NAMALWA (cell line): ENCODE measurements around the gene ZER1.
"Not testable (repeated sequence)": the region's sequence is repeated elsewhere in the genome, so short reads cannot be mapped to it uniquely, and the experiment has no call there.

Source experiments
- DNase-seq: peaks from one replicate; pipeline ENCODE4 v3.0.0-alpha.2; 2015; ENCODE audit warnings: low spot score

The ZER1 gene

DNA sequence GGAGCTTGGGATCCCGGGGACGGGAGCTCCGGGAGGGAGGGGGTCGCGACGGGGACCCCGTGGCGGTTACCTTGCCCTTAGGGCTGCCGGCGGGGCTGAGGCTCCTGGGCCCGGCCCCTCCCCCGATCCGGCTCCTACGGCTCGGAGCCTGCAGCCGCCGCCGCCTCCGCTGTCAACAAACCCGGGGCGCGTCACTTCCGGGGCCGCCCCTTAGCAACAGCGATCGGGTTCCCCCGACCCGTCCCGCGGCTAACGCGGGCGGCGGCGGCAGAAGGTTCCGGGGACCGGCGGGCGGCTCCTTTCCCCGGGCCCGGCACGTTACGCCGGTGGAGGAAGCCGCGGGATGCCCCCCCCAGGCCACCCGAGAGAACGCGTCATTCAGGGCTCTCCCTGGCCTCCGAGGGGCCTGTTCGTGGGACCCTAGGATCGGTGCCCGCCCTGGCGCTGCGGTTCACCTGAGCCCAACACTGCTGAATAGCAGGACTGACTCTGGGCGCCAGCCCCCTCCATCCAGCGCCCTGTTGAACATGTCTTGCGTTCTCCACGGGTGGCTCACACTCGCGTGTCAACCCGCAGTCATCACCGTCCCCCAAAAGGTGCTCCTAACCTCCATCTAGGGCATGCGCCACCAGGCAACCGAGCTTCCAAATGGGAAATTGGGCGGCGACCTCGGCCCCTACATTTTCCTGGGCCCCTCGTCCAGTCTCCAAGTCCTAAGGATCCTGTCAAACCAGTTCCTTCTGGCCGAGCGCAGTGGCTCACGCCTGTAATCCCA, at the start of gene ZER1:
TSS of gene ZER1 (minus strand) at position 183 of the 775 bp plus-strand sequence. CDS start 16,362 bp downstream, outside the sequence.
- peak; percentile 90 for DNase-seq

DNA sequence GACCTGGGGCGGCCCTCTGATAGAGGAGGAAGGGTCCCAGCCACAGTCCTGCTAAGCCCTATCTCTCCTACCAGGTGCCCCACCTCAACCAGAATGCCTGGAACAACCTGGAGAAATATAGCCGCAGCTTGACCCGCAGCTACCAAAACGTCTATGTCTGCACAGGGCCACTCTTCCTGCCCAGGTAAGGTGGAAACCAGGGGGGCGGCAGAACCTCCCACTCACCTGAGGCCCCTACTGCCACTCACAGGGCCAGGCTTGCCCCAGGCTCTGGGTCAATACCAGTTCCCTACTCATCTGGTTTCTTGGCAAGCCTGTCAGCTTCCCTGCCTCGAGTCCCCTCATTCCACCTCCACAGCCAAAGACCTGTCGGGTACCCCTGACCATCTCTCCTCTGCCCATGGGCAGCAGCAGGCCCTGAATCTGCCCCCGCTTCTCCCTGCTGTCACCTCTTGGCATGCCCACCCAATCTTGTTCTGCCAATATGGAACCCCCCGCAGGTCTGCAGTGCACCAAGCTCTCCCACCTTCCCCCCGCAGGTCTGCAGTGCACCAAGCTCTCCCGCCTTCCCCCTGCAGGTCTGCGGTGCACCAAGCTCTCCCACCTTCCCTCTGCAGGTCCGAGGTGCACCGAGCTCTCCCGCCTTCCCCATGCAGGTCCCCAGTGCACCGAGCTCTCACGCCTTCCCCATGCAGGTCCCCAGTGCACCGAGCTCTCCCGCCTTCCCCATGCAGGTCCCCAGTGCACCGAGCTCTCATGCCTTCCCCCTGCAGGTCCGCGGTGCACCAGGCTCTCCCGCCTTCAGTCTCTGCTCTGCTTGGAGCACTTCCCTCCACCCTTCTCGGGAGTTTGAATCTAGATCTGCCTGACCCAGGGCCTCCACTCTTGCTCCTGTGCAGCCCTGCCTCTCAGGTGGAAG, 49.2 kb upstream of the ZER1 start:
- DNase-seq = no peak

DNA sequence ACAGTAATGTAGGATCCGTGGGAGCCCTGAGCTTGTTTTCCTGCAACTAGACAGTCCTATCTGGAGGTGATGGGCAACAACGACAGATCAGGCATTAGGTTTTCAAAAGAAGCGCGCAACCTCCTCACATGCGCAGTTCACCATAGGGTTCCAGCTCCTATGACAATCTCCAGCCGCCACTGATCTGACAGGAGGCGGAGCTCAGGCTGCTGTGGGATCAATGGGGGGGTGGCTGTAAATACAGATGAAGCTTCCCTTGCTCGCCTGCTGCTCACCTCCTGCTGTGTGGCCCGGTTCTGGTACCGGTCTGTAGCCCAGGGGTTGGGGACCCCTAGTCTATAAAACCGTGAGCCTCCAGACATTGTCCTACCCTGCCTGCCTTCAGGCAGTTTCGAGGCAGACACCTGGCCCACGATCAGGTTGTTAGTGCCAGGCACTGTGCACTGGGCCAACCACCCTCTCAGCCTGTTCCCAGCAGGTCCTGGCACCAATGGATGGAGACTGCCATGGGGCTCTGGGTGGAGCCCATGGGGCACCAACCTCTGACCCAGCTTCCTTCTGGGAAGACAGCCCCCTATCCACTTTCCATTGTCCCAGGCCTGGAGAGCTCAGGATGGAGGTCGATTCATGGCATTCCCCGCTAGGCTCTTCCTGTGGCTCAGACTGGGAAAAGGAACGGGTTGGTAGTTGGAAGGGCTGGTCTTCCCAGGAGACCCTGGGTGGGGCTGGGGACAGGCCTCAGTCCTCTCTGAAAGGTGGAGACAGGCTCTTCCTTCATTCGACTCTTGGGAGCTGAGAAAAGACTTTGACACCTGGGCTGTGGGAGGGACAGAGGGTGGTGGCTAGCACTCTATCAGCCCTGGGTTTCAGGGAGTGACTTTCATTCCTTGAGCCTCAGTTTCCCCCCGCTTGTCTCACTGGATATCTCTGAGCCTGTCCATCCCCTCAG, 48.3 kb upstream of the ZER1 start:
- no peak for DNase-seq

DNA sequence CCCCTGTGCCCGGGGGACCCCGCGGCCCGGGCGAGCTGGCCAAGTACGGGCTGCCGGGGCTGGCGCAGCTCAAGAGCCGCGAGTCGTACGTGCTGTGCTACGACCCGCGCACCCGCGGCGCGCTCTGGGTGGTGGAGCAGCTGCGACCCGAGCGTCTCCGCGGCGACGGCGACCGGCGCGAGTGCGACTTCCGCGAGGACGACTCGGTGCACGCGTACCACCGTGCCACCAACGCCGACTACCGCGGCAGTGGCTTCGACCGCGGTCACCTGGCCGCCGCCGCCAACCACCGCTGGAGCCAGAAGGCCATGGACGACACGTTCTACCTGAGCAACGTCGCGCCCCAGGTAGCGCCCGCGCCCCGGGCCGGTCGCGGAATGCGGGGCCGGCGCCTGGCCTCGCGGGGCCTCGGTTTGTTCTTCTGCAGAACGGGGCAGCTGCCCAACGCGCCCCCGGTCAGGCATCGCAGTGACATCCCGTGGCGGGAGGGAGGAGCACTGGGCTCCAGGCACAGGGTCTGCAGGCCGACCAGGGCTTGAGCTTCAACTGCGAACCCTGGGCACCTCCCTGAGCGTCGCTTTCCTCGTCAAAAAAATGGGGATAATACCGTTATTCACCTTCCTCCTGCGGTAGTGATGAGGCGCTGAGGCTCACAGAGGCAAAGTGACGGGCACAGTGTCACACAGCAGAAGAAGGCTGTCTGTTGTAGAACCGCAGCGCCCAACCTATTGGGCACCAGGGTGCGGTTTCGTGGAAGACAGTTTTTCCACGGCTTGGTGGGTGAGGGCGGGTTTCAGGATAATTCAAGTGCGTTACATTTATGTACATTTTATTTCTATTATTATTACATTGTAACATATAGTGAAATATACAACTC, 47.4 kb upstream of the ZER1 start:
- DNase-seq = peak; percentile 55

DNA sequence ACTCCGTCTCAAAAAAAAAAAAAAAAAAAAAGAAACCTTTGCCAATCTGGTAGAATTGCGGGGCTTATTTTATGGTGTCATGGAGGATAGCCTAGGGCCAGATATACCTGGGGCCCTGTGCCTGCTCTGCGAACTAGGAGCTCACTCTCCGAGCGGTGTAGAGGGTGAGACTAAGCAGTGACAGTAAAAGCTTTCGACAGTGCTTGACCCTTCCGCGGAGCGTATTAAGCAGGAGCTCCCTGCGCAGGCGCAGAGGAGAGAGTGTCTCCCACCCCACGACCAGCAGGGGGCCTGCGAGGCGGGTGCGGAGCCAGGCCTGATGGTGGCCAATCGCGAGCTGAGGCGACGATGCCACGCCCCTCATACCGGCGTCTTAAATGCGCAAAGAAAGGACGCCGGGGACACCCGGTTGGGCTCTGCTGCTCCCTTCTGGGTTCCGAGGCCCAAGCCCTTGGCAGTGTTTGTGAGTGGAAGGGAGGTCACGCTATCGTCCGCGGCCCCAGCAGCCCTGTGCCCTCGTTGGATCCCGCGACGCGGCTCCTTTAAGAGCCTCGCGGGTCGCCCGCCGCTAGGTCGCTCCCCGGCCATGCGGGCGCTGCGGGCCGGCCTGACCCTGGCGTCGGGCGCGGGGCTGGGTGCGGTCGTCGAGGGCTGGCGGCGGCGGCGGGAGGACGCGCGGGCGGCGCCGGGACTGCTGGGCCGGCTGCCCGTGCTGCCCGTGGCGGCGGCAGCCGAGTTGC, 46.5 kb upstream of the ZER1 start, which contains the start of gene ENDOG:
TSS of gene ENDOG (plus strand) at position 402 of the 740 bp plus-strand sequence. CDS start at position 587, 185 bp downstream.
- DNase-seq = peak; percentile 98

DNA sequence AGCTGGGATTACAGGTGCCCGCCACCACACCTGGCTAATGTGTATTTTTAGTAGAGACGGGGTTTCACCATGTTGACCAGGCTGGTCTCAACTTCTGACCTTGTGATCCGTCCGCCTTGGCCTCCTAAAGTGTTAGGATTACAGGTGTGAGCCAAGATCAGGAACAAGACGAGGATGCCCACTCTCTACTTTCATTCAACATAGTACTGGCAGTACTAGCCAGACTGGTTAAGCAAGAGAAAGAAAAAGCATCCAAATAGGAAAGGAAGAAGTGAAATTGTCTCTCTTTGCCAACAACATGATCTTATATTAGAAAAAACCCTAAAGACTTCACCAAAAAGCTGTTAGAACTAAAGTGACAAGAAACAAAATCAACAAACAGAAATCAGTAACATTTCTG, 39.1 kb upstream of the ZER1 start:
- DNase-seq = no peak

DNA sequence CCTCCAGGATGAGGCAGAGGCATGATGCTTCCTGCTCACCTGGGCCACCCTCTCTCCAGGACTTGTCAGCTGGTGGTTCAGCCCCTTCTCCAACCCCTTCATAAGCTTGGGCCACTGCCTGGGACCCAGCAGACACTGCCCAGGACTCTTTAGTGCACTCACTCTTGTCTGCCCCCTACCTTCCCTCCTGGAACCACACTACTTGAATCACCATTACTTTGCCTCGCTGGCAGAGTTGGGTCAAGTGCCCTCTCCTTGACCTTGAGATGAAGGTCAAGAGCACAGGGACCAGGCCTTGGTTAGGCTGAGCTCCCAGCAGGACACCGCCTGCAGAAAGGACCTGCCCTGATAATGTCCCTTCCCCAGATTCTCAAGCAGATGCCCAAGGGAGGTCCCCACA, 38.1 kb upstream of the ZER1 start:
- DNase-seq = no peak

DNA sequence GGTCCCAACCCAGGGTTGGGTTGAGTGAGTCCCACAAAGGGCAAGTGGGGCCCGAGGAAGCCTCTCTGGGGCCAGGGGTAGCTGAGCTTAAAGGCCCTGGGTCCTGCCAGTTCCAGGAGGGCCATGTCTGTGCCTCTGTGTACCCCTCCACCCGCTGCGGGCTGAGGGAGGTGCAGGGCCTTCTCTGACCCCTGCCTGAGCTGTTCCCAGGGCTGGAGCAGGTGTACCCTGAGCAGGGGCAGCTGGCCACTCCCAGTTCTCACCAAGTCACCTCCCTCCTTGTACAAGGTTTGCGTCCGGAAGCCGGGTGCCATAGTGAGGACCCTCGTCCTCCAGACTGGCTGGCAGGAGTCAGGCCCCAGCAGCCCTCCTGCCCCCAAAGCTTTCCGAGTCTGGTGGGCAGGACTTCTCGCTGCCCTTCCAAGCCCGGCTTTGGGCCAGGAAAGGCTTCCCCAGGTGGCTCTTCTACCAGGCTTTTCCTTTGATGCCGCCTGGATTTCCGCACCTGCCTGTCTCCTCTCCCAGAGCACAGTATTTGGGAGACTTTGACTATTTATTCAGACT, 37.4 kb upstream of the ZER1 start:
- DNase-seq = no peak

DNA sequence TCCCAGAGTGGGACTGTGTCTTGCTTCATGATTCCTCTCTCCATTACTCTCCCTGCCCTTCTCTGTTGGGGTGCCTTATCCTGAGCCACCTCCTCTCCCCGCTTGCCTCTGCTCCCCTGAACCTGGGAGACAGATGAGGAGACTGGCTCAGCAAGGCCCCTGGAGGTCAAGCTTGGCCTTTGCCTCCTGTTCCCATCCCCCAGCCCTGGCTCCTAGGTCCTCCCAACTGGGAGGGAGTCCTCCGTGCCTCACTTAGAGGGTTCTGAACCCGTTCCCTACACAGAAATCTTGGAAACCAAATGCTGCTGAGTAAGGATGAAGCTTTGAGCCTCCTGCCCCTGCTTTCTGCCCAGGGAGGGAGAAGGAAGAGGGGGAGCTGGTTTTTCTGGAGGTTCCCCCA, 36.8 kb upstream of the ZER1 start:
- no peak for DNase-seq

DNA sequence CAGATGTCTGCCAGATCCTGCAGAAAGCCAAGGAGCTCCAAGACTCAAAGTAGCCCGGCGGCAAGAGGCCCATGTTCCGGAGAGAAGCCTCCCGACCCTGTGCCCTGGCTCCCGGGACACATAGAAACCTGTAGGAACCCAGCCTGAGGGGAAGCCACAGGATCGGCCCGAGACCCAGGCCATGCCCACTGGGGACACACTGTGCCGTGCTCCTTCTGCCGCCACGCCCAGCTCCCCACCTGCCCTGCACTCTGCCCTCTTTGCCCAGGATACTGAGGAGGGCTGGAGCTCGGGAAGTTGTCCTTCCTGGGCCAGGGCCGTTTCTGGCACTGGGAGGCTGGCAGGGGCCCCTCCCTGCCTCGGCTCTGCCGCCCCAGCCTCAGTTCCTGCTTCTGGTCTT, 36.1 kb upstream of the ZER1 start:
- DNase-seq = no peak

DNA sequence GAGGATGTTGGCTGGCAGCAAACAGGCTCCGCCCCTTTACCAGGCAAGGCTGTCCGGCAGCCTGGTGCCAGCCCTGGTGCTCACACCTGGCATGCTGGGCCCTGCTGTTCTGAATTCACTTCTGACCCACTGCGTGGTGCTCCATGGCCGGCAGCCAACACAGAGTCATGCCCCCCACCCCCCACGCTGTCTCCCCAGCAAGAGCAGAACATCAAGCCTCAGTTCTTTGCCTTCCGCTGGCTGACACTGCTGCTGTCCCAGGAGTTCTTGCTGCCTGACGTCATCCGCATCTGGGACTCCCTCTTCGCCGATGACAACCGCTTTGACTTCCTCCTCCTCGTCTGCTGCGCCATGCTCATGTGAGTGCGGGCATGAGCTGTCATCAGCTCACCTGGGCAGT, 33.9 kb upstream of the ZER1 start:
- DNase-seq = no peak

DNA sequence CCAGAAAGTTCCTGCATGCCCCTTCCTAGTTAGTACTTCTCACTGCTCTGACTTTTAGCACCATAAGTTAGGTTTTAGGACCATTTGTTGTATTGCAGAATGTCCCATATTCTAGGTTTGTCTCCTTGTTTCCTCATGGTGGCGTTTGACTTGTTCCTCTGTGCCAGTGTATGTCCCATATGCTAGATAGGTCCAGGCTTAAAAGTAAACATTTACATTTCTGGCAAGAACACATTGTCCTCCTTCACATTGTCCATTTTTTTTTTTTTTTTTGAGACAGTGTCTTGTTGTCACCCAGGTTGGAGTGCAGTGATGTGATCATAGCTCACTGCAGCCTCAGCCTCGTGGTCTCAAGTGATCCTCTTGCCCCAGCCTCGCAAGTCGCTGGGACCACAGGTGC, 30.8 kb upstream of the ZER1 start:
- no peak for DNase-seq

DNA sequence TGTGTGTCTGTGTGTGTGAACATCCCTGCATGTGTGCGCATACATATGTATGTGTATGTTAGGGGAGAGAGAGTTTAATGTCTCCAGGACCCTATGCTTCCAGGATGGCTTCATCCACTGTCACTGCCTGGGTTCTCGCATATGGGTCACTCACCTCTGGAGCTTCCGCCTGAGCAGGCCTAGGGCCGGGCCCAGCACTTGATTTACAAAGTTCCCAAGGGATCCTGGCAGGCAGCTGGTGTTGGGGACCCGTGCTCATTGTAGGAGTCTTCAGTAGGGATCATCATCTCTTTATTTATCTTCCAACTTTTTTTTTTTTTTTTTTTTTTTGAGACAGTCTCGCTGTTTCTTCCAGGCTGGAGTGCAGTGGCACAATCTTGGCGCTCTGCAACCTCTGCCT, 28.3 kb upstream of the ZER1 start:
- no peak for DNase-seq

DNA sequence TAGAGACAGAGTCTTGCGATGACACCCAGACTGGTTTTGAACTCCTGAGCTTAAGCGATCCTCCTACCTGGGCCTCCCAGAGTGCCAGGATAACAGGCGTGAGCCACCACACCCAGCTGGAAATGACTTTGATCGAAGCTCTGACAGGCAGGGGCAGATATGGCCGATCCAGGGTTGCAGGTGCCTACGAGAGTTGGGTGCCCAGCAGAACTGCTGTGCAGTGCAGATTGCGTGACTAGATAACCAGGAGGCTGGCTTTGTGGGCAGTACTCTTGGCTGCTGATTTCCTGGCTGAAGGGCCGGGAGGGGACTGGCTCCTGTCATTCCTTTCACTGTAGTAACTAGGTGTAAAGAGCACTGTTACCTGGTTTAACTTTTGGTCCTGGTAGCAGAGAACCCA, 27.2 kb upstream of the ZER1 start:
- DNase-seq = no peak

DNA sequence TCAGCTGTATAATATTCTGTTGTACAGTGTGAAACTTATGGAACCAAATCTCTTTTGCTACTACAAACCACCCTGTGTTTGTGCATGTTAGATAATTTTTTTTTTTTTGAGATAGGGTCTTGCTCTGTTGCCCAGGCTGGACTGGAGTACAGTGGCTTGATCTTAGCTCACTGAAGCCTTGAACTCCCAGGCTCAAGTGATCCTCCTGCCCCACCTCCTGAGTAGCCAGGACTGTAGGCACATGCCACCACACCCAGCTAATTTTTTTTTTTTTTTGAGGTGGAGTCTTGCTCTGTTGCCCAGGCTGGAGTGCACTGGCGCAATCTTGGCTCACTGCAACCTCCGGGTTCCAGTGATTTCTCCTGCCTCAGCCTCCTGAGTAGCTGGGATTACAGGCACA, 23.2 kb upstream of the ZER1 start:
- DNase-seq = not testable (repeated sequence)

DNA sequence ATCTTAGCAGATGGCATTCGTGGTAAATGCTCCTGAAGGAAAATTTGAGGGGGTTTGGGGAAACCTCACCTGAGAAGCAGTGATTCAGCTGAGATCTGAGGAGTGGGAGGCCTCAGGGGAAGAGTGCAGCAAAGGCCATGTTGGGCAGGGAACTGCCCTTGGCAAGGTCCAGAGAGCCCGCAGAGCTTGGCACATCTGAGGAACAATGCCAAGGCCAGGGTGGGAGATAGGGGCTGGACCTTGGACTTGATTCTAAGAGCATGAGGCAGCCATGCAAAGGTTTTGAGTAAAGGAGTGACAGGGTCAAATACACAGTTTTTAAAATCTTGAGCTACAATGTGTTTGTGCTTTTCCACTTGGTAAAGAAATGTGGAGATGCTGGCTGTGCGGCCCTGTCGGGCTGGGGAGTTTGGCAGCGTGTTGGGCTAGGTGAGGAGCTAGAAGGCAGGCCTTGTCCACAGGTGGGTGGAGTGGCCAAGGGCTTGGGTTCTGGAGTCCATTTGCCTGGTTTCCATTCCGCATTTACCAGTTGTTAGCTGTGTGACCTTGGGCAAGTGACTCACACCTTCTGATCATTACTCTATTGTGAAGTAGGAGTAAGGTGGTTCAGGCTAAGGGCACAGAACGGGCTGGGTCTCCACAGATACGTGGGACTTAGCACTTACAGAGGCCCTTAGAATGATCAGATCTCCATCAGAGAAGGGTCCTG, 21.4 kb upstream of the ZER1 start:
- no peak for DNase-seq

DNA sequence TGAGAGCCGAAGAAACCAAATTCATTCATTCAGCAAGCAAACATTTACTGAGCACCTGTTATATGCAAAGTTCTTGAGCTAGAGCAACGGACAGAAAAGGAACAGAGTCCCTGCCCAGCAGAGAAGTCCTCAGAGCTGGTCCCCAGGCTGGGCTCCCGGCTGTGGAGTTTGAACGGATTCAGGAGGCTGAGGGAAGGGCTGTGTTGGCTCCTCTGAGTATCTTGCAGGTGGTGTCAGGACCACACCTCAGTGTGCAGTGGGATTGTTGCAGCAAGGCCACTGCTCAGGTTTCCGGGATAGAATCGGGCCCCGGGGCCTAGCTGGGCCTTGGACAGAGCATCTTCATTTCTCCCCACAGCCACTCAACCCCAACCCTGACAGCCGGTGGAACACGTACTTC, 20.4 kb upstream of the ZER1 start:
- no peak for DNase-seq

DNA sequence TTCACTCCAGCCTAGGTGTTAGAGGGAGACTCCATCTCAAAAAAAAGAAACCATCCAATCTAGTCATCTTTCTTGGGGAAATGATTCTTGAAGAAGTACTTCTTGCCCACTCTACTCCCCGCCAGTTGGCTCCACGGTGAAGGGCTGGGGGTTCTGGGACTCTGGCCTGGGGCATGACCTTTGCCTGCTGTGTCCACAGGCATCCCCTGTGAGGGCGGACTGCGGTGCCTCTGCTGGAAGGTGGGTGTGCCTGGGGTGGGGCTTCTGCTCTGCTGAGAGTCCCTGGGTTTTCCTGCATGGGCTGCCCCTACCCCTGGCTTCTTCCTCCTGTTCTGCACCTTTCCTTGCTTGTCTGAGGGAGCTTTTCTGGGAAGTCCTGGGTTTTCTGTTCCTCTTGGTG, 18.8 kb upstream of the ZER1 start:
- DNase-seq = no peak

DNA sequence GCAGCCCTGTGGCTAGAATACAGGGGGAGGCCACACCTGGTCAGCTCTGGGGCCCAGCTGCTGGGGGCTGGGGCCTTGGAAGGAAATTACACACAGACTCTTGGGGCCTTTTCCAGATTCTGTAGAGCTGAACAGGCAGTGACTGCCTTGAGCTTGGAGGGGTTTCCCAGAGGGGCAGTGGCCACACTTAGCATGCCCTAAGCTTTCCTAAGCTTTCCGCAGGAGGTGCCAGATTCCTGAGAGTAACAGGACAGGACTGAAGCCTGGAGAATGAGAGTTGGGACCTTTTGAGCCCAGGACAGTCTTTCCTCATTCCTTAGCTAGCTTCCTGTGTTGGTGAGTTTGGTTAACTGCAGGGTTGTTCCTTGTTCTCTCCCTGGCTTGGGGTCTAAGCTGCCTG, 16.7 kb upstream of the ZER1 start:
- DNase-seq = no peak
